ENCODE data around the gene AFF1. TPM values are rescaled to one million over a fixed set of nuclear protein-coding genes. Genes with fewer than 3 reads are reported as not detected.
"Not testable (repeated sequence)": the region's sequence is repeated elsewhere in the genome, so short reads cannot be mapped to it uniquely, and the experiment has no call there.

AFF1 gene
- total and polyA plus RNA-seq, 2 experiments from 2014 or later, result 9.4 to 13.8 TPM

DNA sequence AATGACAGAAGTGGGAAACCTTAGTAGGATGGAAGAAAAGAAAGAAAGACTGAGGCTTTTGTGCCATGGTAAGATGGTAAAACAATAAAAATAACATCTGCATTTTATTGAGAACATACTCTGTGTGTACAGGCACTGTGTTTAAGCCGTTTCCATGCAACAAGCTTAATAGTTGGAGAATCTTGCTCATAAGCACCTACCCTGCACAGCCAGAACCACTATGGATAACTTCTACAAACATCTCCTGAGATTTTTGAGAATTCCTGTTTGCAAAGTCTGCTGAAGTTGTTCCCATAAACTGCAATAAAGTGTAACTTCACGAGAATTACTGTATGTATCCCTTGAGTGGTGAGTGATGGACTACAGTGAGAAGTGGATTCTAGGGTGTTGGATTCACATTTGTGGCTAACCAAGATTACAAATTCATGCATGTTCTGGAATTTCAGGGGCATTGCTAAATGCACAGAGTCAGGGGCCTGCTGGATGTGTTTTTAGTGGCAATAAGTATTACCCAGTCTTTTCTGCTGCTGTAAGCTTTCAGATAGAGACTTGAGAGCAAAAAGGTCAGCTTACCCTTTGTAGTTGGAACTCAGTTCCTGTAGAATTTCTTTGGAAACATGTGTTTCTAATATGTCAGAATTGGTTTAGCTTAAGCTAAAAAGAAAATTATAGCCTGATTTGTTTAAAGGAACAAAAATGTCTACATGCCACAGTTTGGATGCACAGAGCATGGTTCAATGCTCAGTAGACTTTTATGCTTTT, 132.5 kb downstream of the AFF1 start:
- DNase-seq, result no peak
- Histone ChIP-seq H2AFZ (no peak overlapping the region), H4K20me1 (ENCODE audit: insufficient read depth) (no peaks in the 10 kb centered on the region), H3K4me2 (ENCODE audit: unreplicated experiment) (no peak overlapping the region), H3K36me3 (ENCODE audit: low read depth) (no peaks in the 10 kb centered on the region), H3K9me3 (ENCODE audit: low read depth) (no peaks in the 10 kb centered on the region), H3K9me2 (ENCODE audit: insufficient read depth) (no peaks in the 10 kb centered on the region), H3K27me3 (replicated peaks; ENCODE audit: insufficient read depth) (no peaks in the 10 kb centered on the region), H3K4me3 (no peak overlapping the region), H3K27ac (no peak overlapping the region), H3K79me2 (ENCODE audit: insufficient read depth) (peaks cover 58% of the 10 kb centered on the region), H3K9ac (no peak overlapping the region), H3K4me1 (ENCODE audit: insufficient read depth) (no peaks in the 10 kb centered on the region), H3F3A (ENCODE audit: insufficient read depth) (no peaks in the 10 kb centered on the region)
- 14 to 24% methylated on average over 2 of the region's 2 CpGs for WGBS, 2 experiments (ENCODE audit: low coverage in 1 of 2, low lambda C conversion rate in 2 of 2, missing lambda C conversion rate in 2 of 2)
- in situ Hi-C loops (cut with MboI), result no loop called here
- TF ChIP-seq EZH2 (IDR thresholded peaks at IDR 0.05; ENCODE audit: insufficient read depth, poor library complexity, severe bottlenecking), result no peak
- no peak for TF ChIP-seq EZH2phosphoT487 (IDR thresholded peaks at IDR 0.05; ENCODE audit: insufficient read depth, low read depth)

DNA sequence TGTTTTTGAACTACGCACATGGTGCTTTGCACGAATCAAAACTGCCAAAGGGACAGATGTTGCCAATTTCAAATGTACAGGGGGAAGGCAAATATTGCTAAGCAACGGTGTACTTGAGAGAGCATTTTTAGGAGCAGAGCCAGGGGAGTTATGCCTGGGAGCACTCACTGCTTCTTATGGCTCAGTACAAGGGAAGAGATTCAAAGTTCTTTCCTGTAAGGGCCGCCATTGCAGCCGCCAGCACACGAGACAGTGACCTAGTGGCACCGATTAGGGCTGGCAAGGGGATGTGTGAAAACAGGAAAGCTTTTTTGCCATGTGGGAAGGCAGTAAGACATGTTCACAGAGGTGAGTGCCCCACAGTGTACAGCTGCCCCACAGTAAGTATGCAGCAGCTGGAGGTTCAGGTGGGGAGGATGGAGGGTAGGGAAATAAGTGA, 133.8 kb downstream of the AFF1 start:
- TF ChIP-seq EZH2phosphoT487 (IDR thresholded peaks at IDR 0.05; ENCODE audit: insufficient read depth, low read depth), result no peak
- TF ChIP-seq EZH2 (IDR thresholded peaks at IDR 0.05; ENCODE audit: insufficient read depth, poor library complexity, severe bottlenecking), result no peak
- no peaks in the 10 kb centered on the region for H3F3A ChIP-seq (ENCODE audit: insufficient read depth)
- no peaks in the 10 kb centered on the region for H3K9me3 ChIP-seq (ENCODE audit: low read depth)
- no peak overlapping the region for H3K4me3 ChIP-seq
- no peaks in the 10 kb centered on the region for H4K20me1 ChIP-seq (ENCODE audit: insufficient read depth)
- H3K9ac ChIP-seq, result no peak overlapping the region
- no peaks in the 10 kb centered on the region for H3K9me2 ChIP-seq (ENCODE audit: insufficient read depth)
- in situ Hi-C loops (cut with MboI), result no loop called here
- H3K27ac ChIP-seq, result no peak overlapping the region
- no peaks in the 10 kb centered on the region for H3K27me3 ChIP-seq (replicated peaks; ENCODE audit: insufficient read depth)
- 58 to 62% methylated on average over 7 of the region's 7 CpGs for WGBS, 2 experiments (ENCODE audit: low coverage in 1 of 2, low lambda C conversion rate in 2 of 2, missing lambda C conversion rate in 2 of 2)
- no peak for DNase-seq
- no peaks in the 10 kb centered on the region; the same call in 1 of the 2 replicates for H3K4me1 ChIP-seq (ENCODE audit: insufficient read depth)
- H3K79me2 ChIP-seq (ENCODE audit: insufficient read depth), result peaks cover 67% of the 10 kb centered on the region
- no peaks in the 10 kb centered on the region for H3K36me3 ChIP-seq (ENCODE audit: low read depth)
- H3K4me2 ChIP-seq (ENCODE audit: unreplicated experiment), result no peak overlapping the region
- no peak overlapping the region for H2AFZ ChIP-seq

DNA sequence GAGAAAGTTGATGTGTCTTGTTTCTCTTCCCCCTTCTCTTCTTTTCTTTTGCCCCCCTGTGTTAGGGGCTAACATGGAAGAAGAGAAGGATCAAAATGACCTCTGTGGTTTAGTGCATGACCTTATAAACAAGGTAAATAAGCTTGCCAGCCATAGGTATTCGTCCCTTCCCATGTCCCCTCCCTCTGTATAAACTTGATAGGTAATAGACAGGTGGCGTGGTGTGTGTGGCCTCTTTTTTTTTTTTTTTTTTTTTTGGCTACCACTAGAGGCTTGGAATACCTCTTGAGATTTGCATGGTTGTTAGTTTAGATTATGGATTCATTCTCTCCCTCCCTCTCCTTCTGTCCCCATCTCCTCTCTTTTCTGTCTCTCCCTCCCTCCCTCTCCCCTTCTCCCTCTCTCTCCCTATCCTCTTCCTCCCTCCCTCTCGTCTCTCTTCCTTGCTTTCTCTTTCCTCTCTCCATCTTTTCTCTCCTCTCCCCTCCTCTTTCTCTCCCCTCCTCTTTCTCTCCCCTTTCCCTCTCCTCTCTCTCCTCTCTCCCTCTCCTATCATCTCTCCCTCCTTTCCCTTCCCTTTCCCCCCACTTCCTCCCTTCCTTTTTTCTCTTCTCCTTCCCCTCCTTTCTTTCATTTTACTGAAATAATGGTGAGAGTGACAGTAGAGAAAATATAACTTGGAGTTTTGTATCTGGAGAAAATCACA, 134.4 kb downstream of the AFF1 start:
- H3F3A ChIP-seq (ENCODE audit: insufficient read depth), result no peaks in the 10 kb centered on the region
- no peak for DNase-seq
- no peaks in the 10 kb centered on the region; the same call in 1 of the 2 replicates for H3K4me1 ChIP-seq (ENCODE audit: insufficient read depth)
- H3K27ac ChIP-seq, result no peak overlapping the region
- H3K36me3 ChIP-seq (ENCODE audit: low read depth), result no peaks in the 10 kb centered on the region
- H3K4me2 ChIP-seq (ENCODE audit: unreplicated experiment), result no peak overlapping the region
- peaks cover 67% of the 10 kb centered on the region for H3K79me2 ChIP-seq (ENCODE audit: insufficient read depth)
- H3K9me2 ChIP-seq (ENCODE audit: insufficient read depth), result no peaks in the 10 kb centered on the region
- H3K4me3 ChIP-seq, result no peak overlapping the region
- in situ Hi-C loops (cut with MboI), result no loop called here
- WGBS, 2 experiments (ENCODE audit: low coverage in 1 of 2, low lambda C conversion rate in 2 of 2, missing lambda C conversion rate in 2 of 2), result 93 to 98% methylated on average over 3 of the region's 3 CpGs
- TF ChIP-seq EZH2 (IDR thresholded peaks at IDR 0.05; ENCODE audit: insufficient read depth, poor library complexity, severe bottlenecking), result no peak
- no peak for TF ChIP-seq EZH2phosphoT487 (IDR thresholded peaks at IDR 0.05; ENCODE audit: insufficient read depth, low read depth)
- no peak overlapping the region for H2AFZ ChIP-seq
- no peak overlapping the region for H3K9ac ChIP-seq
- no peaks in the 10 kb centered on the region for H3K9me3 ChIP-seq (ENCODE audit: low read depth)
- H3K27me3 ChIP-seq (replicated peaks; ENCODE audit: insufficient read depth), result no peaks in the 10 kb centered on the region
- H4K20me1 ChIP-seq (ENCODE audit: insufficient read depth), result no peaks in the 10 kb centered on the region

DNA sequence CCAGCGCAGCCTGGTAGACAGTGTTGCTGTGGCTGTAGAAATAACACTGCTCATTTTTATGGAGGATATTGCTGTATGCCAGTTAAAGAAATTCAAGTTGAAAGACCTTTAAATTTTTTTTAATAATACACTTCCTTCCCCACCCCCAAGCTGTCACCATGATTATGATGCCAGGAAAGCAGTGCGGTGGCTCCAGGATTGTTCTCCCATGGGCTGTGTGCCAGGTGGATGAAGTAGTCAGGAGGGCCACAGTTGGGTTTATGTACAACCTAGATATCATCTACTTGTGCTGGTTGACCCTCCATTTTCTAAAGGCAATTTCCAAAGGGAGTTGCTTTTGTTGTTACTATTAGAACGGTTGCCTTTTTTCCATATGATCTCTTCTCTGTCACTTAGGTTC, 136.6 kb downstream of the AFF1 start:
- DNase-seq, result no peak

DNA sequence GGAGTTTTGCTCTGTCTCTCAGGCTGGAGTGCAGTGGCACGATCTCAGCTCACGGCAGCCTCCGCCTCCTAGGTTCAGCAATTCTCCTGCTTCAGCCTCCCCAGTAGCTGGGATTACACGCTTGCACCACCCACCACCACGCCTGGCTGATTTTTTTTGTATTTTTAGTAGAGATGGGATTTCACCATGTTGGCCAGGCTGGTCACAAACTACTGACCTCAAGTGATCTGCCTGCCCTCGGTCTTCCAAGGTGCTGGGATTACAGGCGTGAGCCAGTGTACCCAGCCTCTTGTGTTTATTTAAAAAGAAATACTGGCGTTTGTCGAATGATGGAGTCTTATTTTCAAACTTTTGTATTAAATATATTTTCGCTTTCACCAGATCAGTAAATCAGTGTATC, 137.7 kb downstream of the AFF1 start:
- H4K20me1 ChIP-seq (ENCODE audit: insufficient read depth); H3K4me3 ChIP-seq; H3K4me2 ChIP-seq (ENCODE audit: unreplicated experiment); H3F3A ChIP-seq (ENCODE audit: insufficient read depth); H2AFZ ChIP-seq; H3K9me3 ChIP-seq (ENCODE audit: low read depth); DNase-seq; H3K27me3 ChIP-seq (replicated peaks; ENCODE audit: insufficient read depth); H3K27ac ChIP-seq; H3K4me1 ChIP-seq (ENCODE audit: insufficient read depth); H3K9ac ChIP-seq; H3K9me2 ChIP-seq (ENCODE audit: insufficient read depth); H3K36me3 ChIP-seq (ENCODE audit: low read depth); in situ Hi-C loops (cut with MboI): not testable (repeated sequence)
- peaks cover 78% of the 10 kb centered on the region for H3K79me2 ChIP-seq (ENCODE audit: insufficient read depth)
- 95 to 96% methylated on average over 10 of the region's 10 CpGs for WGBS, 2 experiments (ENCODE audit: low coverage in 1 of 2, low lambda C conversion rate in 2 of 2, missing lambda C conversion rate in 2 of 2)

More for the DNA sequence above, 136.6 kb downstream of the AFF1 start:
- Histone ChIP-seq H3K36me3 (ENCODE audit: low read depth) (no peaks in the 10 kb centered on the region), H3K27me3 (replicated peaks; ENCODE audit: insufficient read depth) (no peaks in the 10 kb centered on the region), H3F3A (ENCODE audit: insufficient read depth) (no peaks in the 10 kb centered on the region), H3K27ac (no peak overlapping the region), H3K9ac (no peak overlapping the region), H3K4me3 (no peak overlapping the region), H3K9me2 (ENCODE audit: insufficient read depth) (no peaks in the 10 kb centered on the region), H4K20me1 (ENCODE audit: insufficient read depth) (no peaks in the 10 kb centered on the region), H3K79me2 (ENCODE audit: insufficient read depth) (peaks cover 74% of the 10 kb centered on the region), H2AFZ (no peak overlapping the region), H3K4me1 (ENCODE audit: insufficient read depth) (peaks cover under 1% of the 10 kb centered on the region; the same call in 1 of the 2 replicates), H3K9me3 (ENCODE audit: low read depth) (no peaks in the 10 kb centered on the region), H3K4me2 (ENCODE audit: unreplicated experiment) (no peak overlapping the region)
- TF ChIP-seq EZH2phosphoT487 (IDR thresholded peaks at IDR 0.05; ENCODE audit: insufficient read depth, low read depth) (no peak), EZH2 (IDR thresholded peaks at IDR 0.05; ENCODE audit: insufficient read depth, poor library complexity, severe bottlenecking) (no peak)
- WGBS, 2 experiments (ENCODE audit: low coverage in 1 of 2, low lambda C conversion rate in 2 of 2, missing lambda C conversion rate in 2 of 2), result 97 to 99% methylated on average over 3 of the region's 3 CpGs
- in situ Hi-C loops (cut with MboI), result no loop called here

Data from GM23248 (cell line).